Astrocyte (in vitro differentiated cells and primary cell): Measurements from ENCODE around the gene CENPF. TPM values are rescaled to one million over a fixed set of nuclear protein-coding genes. Genes with fewer than 3 reads are reported as not detected.

ENCODE experiments used
- DNase-seq: peaks from one replicate; pipeline ENCODE4 v3.0.0-alpha.2; 2010; ENCODE audit warnings: low read depth
- FAIRE-seq: peaks from 2 replicates; lab custom pipeline; 2011; peaks lifted over from hg19 to GRCh38; lab: Jason Lieb, UNC
- H2AFZ ChIP-seq: 2 replicates; pipeline ENCODE4 v1.6.0; 2012; ENCODE audit warnings: low read depth, low read length, inconsistent platforms
- H3K27ac ChIP-seq: 2 replicates; pipeline ENCODE4 v1.5.1; 2011; ENCODE audit warnings: low read depth, low read length, inconsistent platforms
- H3K27me3 ChIP-seq: 2 replicates; pipeline ENCODE4 v1.6.0; 2011; ENCODE audit warnings: low read length, inconsistent platforms; ENCODE audit not compliant: insufficient read depth
- H3K36me3 ChIP-seq: 2 replicates; pipeline ENCODE4 v1.5.1; 2011; ENCODE audit warnings: low read length, inconsistent platforms; ENCODE audit not compliant: insufficient read depth
- H3K4me1 ChIP-seq: 2 replicates; pipeline ENCODE4 v1.5.1; 2011; ENCODE audit warnings: low read length, inconsistent platforms; ENCODE audit not compliant: insufficient read depth
- H3K4me2 ChIP-seq: 2 replicates; pipeline ENCODE4 v1.6.0; 2012; ENCODE audit warnings: low read length, inconsistent platforms
- H3K4me3 ChIP-seq: 2 replicates; pipeline ENCODE4 v1.5.1; 2011; ENCODE audit warnings: low read depth, mild to moderate bottlenecking, low read length, inconsistent platforms; ENCODE audit not compliant: insufficient read depth
- H3K79me2 ChIP-seq: 2 replicates; pipeline ENCODE4 v1.6.0; 2012; ENCODE audit warnings: mild to moderate bottlenecking, low read length, inconsistent platforms; ENCODE audit not compliant: insufficient read depth
- H3K9ac ChIP-seq: 2 replicates; pipeline ENCODE4 v1.6.0; 2012; ENCODE audit warnings: mild to moderate bottlenecking, low read length, inconsistent platforms
- H3K9me3 ChIP-seq: 2 replicates; pipeline ENCODE4 v1.5.1; 2012; ENCODE audit warnings: low read depth, mild to moderate bottlenecking, low read length, inconsistent platforms; ENCODE audit not compliant: insufficient read depth
- H4K20me1 ChIP-seq: 2 replicates; pipeline ENCODE4 v1.6.0; 2012; ENCODE audit warnings: low read length, inconsistent platforms; ENCODE audit not compliant: insufficient read depth
- H3K27ac Mint-ChIP-seq: one replicate; pipeline ENCODE4 v1.8.0; 2021; ENCODE audit warnings: mild to moderate bottlenecking, mixed read lengths; ENCODE audit not compliant: unreplicated experiment
- H3K27me3 Mint-ChIP-seq: one replicate; pipeline ENCODE4 v1.8.0; 2021; ENCODE audit warnings: low read depth, mixed read lengths; ENCODE audit not compliant: unreplicated experiment
- H3K36me3 Mint-ChIP-seq: one replicate; pipeline ENCODE4 v1.8.0; 2021; ENCODE audit warnings: low read depth, mixed read lengths; ENCODE audit not compliant: unreplicated experiment
- H3K4me1 Mint-ChIP-seq: one replicate; pipeline ENCODE4 v1.8.0; 2021; ENCODE audit warnings: low read depth, mixed read lengths; ENCODE audit not compliant: unreplicated experiment
- H3K4me3 Mint-ChIP-seq: one replicate; pipeline ENCODE4 v1.8.0; 2021; ENCODE audit warnings: mild to moderate bottlenecking, moderate library complexity, mixed read lengths; ENCODE audit not compliant: unreplicated experiment
- H3K9me3 Mint-ChIP-seq: one replicate; pipeline ENCODE4 v1.8.0; 2021; ENCODE audit warnings: mild to moderate bottlenecking, mixed read lengths; ENCODE audit not compliant: unreplicated experiment
- CTCF ChIP-seq: IDR thresholded peaks from 2 replicates; pipeline ENCODE4 v1.5.1; 2011; ENCODE audit warnings: low read depth, mild to moderate bottlenecking, inconsistent platforms, low read length, moderate library complexity; ENCODE audit not compliant: insufficient read depth
- EZH2 ChIP-seq: IDR thresholded peaks from 2 replicates; pipeline ENCODE4 v1.6.1; 2012; ENCODE audit warnings: mild to moderate bottlenecking, low read length, inconsistent platforms; ENCODE audit not compliant: insufficient read depth
- total RNA-seq: library from RNA; stranded (reverse); gene quantifications from 2 replicates; pipeline ENCODE4 v1.2.1, GENCODE V29; 2021

The CENPF gene
- total RNA-seq, 1 donor from 2014 or later: 22.9 TPM

GRCh38 chr1:214566158-214567104 lies 36.6 kb upstream of the CENPF start:
- Histone ChIP-seq H3K27ac (peak overlapping the region; percentile 53), H2AFZ (no peak overlapping the region), H3K4me1 (peaks cover 49% of the 10 kb centered on the region), H3K36me3 (no peaks in the 10 kb centered on the region), H3K9ac (peak overlapping the region; percentile 11), H3K4me2 (peak overlapping the region; percentile 22), H3K9me3 (no peaks in the 10 kb centered on the region), H3K27me3 (no peaks in the 10 kb centered on the region), H4K20me1 (no peaks in the 10 kb centered on the region), H3K4me3 (no peak overlapping the region), H3K79me2 (no peaks in the 10 kb centered on the region)
- Mint-ChIP-seq H3K9me3 (no peaks in the 10 kb centered on the region), H3K27ac (peak overlapping the region; percentile 88), H3K27me3 (no peaks in the 10 kb centered on the region), H3K4me3 (no peak overlapping the region), H3K4me1 (peaks cover 44% of the 10 kb centered on the region), H3K36me3 (no peaks in the 10 kb centered on the region)
- peak; percentile 50 for FAIRE-seq
- peak; percentile 80 for DNase-seq
- no peak for TF ChIP-seq CTCF
- TF ChIP-seq EZH2: no peak

GRCh38 chr1:214567481-214567980 lies 35.5 kb upstream of the CENPF start:
- DNase-seq (no peak), FAIRE-seq (peak; percentile 37)
- Histone ChIP-seq H4K20me1 (no peaks in the 10 kb centered on the region), H3K79me2 (no peaks in the 10 kb centered on the region), H3K4me1 (peaks cover 49% of the 10 kb centered on the region), H3K36me3 (no peaks in the 10 kb centered on the region), H3K27me3 (no peaks in the 10 kb centered on the region), H2AFZ (no peak overlapping the region), H3K27ac (peak overlapping the region; percentile 53), H3K9ac (peak overlapping the region; percentile 11), H3K9me3 (no peaks in the 10 kb centered on the region), H3K4me2 (peak overlapping the region; percentile 22), H3K4me3 (no peak overlapping the region)
- no peaks in the 10 kb centered on the region for H3K27me3 Mint-ChIP-seq
- H3K36me3 Mint-ChIP-seq: no peaks in the 10 kb centered on the region
- peak overlapping the region; percentile 88 for H3K27ac Mint-ChIP-seq
- H3K4me3 Mint-ChIP-seq: no peak overlapping the region
- H3K9me3 Mint-ChIP-seq: no peaks in the 10 kb centered on the region
- H3K4me1 Mint-ChIP-seq: peaks cover 51% of the 10 kb centered on the region
- no peak for TF ChIP-seq EZH2
- TF ChIP-seq CTCF: no peak
